AG04450 (cell line): Measurements from ENCODE around the gene SMC3. TPM values are rescaled to one million over a fixed set of nuclear protein-coding genes. Genes with fewer than 3 reads are reported as not detected.

Experiments used
- CTCF ChIA-PET: fragments of 300-600, 350-600 bp; formaldehyde crosslinking; extraction: SDS; loops from one replicate; lab custom pipeline; 2022; ENCODE audit warnings: antibody characterized with exemption, inconsistent platforms; lab: Charles Lee
- POLR2A ChIA-PET: fragments of 350-600 bp; formaldehyde crosslinking; extraction: SDS; loops from one replicate; lab custom pipeline; 2021; ENCODE audit warnings: antibody characterized with exemption, inconsistent platforms; lab: Yijun Ruan, JAX
- DNase-seq: peaks from one replicate; pipeline ENCODE4 v3.0.0-alpha.2; 2011; ENCODE audit warnings: low read depth, low spot score
- H3K27ac ChIP-seq: one replicate; pipeline ENCODE4 v1.5.1; 2012; ENCODE audit warnings: low read depth, low read length, control low read depth
- H3K27me3 ChIP-seq: one replicate; pipeline ENCODE4 v1.6.0; 2012; ENCODE audit warnings: low read length; ENCODE audit not compliant: control insufficient read depth, insufficient read depth
- H3K4me3 ChIP-seq: 2 replicates; pipeline ENCODE4 v1.5.1; 2011; ENCODE audit warnings: mild to moderate bottlenecking, low read depth, low read length, control low read depth
- H3K9me3 ChIP-seq: 2 replicates; pipeline ENCODE4 v1.5.1; 2012; ENCODE audit warnings: low read length; ENCODE audit not compliant: control insufficient read depth, insufficient read depth
- CTCF ChIP-seq: IDR thresholded peaks from 2 replicates; pipeline ENCODE4 v1.5.1; 2011; ENCODE audit warnings: low read depth, low read length, control low read depth, inconsistent platforms
- polyA plus RNA-seq: library from polyadenylated mRNA; depleted of rRNA; stranded (reverse); fragments of >200 nt; gene quantifications from 2 replicates; pipeline ENCODE4 v1.2.3, GENCODE V29; 2011

The SMC3 gene
- polyA plus RNA-seq, 1 experiment, result 26.2 TPM

- peaks cover 3% of the 10 kb centered on the region; the same call in 1 of the 2 replicates for H3K9me3 ChIP-seq
- no peak for TF ChIP-seq CTCF
- ChIA-PET CTCF (interaction anchor here (0.9 to 1.8 kb wide), 6 partner anchors 9 to 261 kb away, joined by 3 to 7 read pairs (median 4); no protein-coding TSS in a partner anchor), POLR2A (interaction anchor here (1.5 kb wide), 1 partner anchor 214 kb away, joined by 6 read pairs; no protein-coding TSS in a partner anchor)
- H3K4me3 ChIP-seq, result peak overlapping the region; percentile 61
- no peak for DNase-seq
- no peaks in the 10 kb centered on the region for H3K27me3 ChIP-seq
- H3K27ac ChIP-seq, result peak overlapping the region; percentile 94
Measured at GRCh38 chr10:110566472-110567200, 859 bp upstream of the SMC3 start.

- Histone ChIP-seq H3K4me3 (peak overlapping the region; percentile 83), H3K9me3 (peaks cover 3% of the 10 kb centered on the region; the same call in 1 of the 2 replicates), H3K27ac (peak overlapping the region; percentile 94), H3K27me3 (no peaks in the 10 kb centered on the region)
- no peak for DNase-seq
- POLR2A ChIA-PET, result interaction anchor here (0.6 to 1.5 kb wide), 2 partner anchors 177 to 215 kb away, joined by 3 to 6 read pairs; no protein-coding TSS in a partner anchor
- no peak for TF ChIP-seq CTCF
- CTCF ChIA-PET, result no interaction called here
Measured at GRCh38 chr10:110568055-110568735, 700 bp downstream of the SMC3 start.

- ChIA-PET POLR2A (no interaction called here), CTCF (interaction anchor here (0.9 to 1.4 kb wide), 3 partner anchors 32 to 263 kb away, joined by 3 to 4 read pairs (median 3); no protein-coding TSS in a partner anchor)
- Histone ChIP-seq H3K9me3 (peaks cover 3% of the 10 kb centered on the region; the same call in 1 of the 2 replicates), H3K27ac (no peak overlapping the region), H3K4me3 (peak overlapping the region; percentile 83; the same call in 1 of the 2 replicates), H3K27me3 (no peaks in the 10 kb centered on the region)
- TF ChIP-seq CTCF, result no peak
- no peak for DNase-seq
Measured at GRCh38 chr10:110569122-110569521, 1.6 kb downstream of the SMC3 start.

- Histone ChIP-seq H3K9me3 (peaks cover 3% of the 10 kb centered on the region; the same call in 1 of the 2 replicates), H3K27ac (no peak overlapping the region), H3K27me3 (no peaks in the 10 kb centered on the region), H3K4me3 (no peak overlapping the region)
- ChIA-PET POLR2A (no interaction called here), CTCF (interaction anchor here (0.9 to 1.4 kb wide), 3 partner anchors 31 to 263 kb away, joined by 3 to 4 read pairs (median 3); no protein-coding TSS in a partner anchor)
- DNase-seq, result no peak
- no peak for TF ChIP-seq CTCF
Measured at GRCh38 chr10:110569736-110570135, 2.2 kb downstream of the SMC3 start.
